ENCODE measurements around the gene DRD1.
A peak's percentile ranks its signal among the peaks of the same experiment; 100 is the strongest.

The DRD1 gene

DNA sequence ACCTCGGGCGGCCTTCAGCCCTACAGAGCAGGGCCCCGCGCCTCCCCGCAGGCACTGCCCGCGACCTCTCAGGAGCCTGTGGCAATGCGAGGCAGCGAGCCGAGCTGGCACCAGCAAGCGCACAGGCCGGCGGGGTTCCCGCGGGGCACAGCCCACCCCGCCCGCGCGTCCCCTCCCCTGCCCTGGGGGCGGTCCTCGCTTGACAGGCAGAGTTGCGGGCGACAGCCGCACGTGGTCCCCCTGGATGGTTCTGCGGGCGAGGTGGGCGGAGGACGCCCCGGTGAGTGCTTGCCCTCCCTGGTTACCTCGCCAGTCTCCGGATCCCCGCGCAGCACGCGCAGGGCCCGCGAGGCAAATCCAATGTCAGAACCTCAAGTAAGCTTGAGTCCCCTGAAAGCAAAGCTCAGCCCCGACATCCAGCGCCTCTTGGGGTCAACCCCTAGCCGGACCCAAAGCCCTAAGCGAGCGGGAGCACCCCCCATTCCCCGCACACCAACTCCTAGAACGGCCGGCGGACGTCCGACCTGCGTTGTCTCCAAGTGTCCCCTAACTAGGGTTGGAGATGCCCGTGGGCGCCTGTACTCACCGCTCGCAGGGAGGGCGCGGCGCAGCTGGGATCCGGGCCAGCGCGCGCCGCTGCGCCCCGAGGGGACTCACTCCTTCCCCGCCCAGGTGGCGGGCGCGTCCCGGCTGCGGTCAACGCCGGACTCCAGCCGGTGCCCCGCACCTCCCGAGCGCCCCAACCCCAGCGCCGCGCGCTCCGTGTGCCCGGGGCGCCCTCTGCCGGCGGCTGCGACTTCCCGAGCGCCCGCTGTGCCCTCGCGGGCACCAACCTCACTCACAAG is at the start of gene DRD1:
TSS of gene DRD1 (minus strand) at position 123 of the 845 bp plus-strand sequence. CDS start 1,083 bp downstream, outside the sequence.
- peak; percentile 25 for DNase-seq

DNA sequence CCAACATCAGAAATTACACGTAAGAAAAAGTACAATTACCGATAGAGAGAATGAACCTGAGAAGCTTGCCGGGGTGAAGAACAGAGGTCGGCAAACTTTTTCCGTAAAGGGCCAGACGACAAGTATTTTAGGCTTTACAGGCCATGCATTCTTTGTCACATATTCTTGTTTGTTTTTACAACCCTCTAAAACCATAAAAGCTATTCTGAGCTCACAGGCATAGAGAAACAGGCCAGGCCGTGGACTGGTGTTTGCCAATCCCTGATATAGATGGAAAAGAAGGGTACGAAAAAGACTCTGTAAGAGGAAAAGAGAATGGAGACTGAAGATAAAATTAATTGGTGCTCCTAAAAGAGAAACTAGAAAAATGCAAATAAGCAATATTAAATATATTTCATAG is 49.7 kb upstream of the DRD1 start:
- DNase-seq, result no peak

DNA sequence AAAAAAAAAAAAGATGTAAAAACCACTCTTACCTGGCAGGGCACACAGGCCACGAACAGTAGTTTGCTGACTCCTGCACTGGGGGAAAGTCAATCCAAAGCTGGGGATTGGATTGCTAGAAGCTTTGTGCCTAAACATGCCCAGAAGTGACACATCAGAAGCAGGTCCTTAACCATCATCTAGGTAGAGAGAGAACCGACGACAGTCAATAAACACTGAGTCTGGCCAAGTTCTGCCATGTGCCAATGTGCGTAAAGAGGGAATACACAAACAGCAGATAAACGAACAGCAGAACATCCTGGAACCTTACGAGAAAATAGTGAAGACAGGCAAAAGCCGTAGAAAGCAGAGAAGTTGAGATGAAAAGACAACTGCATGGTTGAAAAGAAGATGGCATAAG is 49.3 kb upstream of the DRD1 start:
- no peak for DNase-seq

DNA sequence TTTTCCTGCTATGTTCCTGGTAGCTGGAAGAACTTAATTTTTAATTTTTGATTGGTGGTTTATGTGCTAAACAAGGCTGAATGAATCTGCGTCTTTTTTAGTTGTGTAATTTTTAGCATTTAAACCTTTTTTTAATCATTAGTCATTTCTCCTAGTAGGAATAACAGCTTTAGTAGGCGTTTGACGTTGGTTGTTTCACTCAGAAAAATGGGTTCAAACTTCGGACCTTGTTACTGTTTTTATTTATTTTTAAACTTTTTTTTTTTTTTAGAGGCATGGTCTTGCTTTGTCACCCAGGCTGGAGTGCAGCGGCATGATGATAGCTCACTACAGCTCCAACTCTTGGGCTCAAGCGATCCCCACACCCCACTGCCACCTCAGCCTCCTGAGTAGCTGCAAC is 47.2 kb upstream of the DRD1 start:
- DNase-seq, result no peak

DNA sequence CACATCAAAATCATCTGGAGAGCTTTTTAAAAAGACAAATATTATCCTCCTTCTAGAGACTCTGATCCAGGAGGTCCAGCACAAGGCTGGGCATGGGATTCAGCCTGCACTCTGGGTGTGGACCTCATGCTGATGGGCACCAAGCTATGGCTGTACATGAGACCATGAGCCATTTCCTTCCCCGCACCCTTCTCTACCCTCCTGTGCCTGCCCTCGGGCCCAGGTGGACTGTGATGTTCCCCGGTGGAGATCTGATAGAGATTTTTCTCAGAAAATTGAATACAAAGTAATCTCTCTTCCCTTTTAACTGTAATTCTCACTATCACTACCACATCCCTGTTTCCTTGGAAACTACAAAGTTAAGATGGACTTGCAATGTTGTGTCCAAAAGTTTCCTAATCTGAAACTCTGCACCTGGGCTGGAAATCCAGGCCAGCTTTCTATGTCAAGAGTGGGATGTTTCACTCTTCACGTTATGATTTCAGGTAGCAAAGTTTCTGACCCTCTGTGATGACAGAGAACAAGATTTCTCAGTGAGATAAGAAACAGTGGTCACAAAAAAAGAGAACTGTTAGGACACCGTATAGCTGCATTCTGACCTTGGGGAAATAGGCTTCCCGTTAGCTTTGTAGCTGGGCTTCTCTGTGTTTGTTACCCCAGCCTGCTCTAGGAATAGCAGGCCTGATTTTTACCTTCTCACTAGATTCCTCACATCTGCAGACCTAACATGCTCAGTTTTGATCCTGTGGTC is 45.9 kb upstream of the DRD1 start:
- no peak for DNase-seq

DNA sequence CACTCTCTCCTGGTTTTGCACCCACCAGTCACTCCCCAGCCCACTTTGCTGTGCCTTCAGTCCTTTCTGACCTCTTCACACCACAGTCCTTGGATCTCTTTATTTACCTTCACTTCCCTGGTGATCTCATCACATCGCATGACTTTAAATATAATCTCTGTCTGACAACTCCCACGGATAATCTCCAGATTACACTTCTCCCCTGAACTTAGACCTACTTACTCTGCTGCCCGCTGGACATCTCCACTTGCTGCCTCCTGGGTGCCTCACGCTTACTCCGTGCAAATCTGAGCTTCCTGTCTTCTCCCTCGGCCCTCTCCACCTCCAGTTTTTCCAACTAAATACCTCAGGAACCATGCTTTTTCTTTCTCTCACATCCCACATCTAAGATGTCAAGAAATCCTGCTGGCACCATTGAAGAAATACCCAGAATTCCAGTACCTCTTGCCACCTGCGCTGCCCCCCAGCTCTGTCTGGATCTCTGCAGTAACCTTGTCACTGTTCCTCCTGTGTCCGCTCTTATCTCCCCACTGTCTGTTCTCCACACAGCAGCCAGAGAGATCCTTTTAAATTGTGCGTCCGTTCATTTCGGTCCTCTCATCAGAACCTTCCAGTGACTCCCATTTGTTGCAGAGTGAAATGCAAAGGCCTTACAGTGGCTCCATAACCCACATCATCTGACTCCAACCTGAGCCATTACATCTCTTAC is 43.7 kb upstream of the DRD1 start:
- no peak for DNase-seq

DNA sequence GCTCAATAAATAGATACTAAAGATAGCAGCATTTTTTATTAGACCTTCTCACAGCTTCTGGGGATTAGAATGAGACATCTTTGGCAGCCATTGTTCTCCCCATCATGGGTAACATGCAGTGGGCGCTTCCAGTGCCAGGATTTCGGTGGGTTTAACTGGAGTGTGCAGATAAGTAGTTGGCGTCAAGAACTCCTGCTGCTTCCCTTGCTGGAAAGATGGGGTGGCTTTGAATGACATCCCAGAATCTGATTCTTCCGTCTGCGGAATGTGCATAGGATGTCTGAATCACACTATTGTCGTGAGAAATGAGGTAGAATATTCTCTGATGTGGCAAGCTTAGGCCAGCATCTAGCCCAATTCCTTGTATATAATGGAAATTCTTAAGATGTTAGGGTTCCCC is 41.6 kb upstream of the DRD1 start:
- DNase-seq, result no peak

DNA sequence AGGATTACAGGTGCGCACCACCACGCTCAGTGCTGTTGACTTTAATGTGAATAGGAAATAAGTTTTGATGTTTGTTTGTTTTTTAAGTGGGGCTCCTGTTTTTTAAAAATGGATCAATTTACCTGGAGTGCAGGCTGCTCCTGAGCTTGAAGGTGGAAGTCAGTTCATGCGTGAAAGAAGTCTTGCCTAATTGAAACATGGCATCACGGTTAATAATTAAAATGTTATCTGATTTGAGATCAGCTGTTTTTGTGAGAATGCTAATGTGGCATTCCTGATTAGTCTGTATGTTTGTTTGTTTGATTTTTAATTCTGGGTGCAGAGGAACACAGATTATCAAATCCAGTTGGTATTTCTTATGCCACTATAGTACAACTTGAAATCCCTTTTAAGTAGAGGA is 40.8 kb upstream of the DRD1 start:
- no peak for DNase-seq

DNA sequence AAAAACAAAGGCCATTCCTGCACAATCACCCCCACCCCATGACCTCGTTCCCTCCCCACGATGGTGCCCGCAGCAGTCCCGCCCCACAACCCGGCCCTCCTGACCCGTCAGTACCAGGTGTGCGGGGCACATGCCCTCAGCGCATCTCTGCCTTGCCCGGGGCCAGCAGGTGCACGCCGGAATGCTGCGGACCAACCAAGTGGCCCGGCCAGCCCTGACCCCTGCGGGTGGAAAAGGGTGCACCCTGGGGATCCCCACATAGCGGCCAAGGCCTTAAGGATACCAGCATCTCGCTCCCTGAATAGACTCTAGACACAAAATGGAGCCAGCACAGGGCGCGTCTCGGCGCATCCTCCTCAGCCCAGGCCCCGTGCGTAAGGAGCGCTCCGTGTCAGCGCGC is 40.3 kb upstream of the DRD1 start:
- DNase-seq, result no peak

DNA sequence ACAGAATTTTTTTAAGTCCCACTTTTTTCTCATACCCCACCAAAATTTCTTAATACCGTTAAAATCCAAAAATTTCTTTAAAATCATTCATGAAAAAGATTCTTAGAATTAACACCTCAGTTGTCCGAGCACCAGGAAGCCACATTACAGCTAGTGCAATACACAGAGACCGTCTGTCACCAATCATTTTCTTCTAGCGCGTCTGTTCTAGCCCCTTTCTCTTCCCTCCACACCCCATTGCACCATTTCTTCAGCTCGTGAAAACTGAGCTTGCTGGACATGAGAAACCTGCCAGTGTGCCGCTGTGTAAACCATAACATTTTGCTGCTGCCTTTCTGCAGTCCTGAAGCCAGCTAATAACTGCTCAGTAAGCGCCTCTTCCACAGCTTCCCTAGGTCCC is 39.4 kb upstream of the DRD1 start:
- DNase-seq, result no peak

DNA sequence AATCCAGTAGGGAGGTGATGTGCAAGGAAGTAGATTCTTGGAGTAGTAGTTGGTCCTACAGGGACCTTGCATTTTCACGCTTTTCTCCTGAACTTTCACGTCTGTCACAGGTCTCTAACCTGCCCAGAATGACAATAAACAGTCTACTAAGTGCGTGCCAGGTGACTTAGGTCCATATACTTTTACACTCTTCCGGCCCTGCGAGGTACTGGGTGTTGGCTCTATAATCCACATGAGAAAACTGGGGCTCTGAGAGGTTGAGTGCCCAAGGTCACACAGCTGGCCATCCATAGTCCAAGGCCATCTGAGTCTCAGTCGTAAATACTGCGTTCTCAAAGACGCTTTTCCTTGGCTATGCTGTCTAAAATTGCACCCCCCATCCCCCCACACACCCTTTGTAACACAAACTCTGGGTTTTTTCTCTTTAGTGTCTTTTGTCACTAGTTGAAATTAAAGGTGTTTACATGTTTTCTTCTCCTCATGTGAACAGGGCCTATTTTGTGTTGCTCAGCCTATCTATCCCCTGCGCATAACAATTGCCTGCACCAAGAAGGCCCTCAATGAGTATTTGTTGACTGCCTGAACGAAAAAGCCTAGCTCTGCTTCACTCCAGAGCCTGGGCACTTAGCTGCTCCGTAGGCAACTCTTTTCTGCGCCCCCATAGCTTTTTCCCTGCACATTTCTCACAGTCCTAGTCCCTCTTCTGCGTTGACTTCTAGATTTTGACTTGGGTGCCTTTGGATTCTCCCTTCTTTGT is 35.3 kb upstream of the DRD1 start:
- no peak for DNase-seq

DNA sequence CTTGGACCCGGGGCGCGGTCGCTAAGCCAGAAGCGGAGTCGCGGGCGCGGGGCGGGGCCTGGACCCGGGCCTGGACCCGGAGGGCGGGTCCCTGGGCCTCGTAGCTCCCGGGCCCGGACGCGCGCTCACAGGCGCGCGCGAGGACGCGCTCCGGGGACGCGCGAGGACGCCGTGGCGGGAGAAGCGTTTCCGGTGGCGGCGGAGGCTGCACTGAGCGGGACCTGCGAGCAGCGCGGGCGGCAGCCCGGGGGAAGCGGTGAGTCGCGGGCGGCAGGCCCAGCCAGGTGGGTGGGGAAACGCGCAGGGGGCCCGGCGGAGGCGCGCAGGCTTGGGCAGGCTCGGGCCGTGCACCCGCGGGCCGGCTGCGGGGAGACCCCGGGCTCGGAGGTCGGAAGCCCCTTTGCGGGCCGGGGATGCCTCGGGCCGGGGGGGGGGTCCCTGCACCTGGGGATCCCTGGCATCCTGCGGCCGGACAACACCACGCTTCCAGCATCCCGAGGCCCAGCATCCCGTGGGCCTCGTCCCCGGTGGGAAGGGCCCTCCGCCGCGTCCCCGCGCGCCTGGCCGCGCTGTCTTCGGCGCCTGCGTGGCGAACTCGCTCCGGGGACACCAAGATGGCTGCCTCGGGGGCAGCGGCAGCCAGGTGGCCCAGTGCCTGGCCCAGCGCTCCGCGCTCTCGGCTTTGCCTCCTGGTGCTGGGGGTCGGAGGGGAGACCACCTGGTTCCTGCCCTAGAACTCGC is 34.6 kb upstream of the DRD1 start, which contains the start of gene SFXN1:
TSS of gene SFXN1 (plus strand) at position 177 of the 741 bp plus-strand sequence. CDS start 13,544 bp downstream, outside the sequence.
- peak; percentile 82 for DNase-seq

DNA sequence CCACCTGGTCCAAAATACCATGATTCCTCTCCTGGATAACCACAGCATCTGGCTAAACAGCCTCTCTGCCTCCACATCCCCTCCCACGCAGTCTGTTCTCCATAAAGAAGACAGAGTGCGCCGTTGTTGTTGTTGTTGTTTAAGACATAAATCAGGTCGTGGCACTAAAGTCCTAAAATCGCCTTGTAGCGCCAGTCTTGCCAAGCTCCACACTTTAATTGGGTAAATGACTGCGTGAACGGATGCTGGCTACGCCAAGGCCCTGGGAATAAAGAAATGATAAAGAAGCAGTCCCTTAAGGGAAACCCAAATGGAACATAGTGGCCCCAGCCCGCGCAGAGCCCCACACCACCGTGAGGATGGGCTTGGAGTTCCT is 34.0 kb upstream of the DRD1 start:
- DNase-seq, result no peak

DNA sequence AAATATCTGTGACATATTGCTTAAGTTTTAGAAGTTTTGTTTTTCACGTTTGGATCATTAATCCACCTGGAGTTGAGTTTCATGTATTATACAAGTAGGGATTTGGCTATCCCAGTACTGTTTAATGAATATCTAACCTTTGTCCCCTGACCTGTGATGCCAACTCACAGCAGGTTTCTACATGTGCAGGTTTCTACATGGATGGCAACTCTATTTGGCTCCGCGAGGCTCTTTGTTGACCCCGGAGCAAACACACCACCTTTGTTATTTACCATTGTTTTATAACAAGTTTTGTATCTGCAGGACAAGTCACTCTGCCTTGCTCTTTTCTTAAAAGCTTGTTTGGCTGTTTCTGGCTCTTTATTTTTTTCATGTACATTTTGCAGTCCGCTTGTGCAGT is 33.5 kb upstream of the DRD1 start:
- DNase-seq, result no peak

DNA sequence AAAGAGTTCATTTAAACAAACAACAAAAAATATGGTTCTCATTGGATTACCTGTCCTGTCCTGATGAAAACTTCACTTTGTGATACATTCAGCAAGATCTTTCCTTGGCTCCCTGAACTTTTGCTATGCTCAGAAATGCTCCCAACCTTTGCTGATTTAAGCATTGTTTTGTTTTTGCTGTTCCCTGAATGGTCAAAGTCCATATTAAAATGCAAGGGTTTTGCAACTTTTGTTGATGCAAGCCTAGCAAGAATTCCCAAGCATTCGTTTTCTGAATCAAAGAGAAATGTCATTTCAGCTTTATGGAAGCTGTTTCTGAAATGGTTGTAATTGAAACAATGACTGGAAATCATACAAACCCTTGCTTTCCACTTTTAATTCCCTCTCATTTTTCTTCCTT is 31.3 kb upstream of the DRD1 start:
- DNase-seq, result no peak

DNA sequence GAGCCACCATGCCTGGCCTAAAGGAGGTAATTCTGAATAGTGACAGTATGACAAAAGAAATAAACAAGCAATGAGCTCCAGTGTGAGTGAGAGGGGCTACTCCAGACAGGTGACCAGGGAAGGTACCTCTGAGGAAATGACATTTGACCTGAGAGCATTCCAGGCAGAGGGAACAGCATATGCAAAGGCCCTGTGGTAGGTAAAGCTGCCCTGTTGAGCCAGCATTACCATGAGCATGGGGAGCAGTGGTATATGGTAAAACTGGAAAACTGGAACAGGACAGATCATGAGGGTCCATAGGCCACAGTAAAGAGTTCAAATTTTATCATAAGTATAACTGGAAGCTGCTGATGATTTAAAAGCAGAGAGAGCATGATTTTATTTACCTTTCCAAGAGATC is 28.4 kb upstream of the DRD1 start:
- DNase-seq, result no peak

DNA sequence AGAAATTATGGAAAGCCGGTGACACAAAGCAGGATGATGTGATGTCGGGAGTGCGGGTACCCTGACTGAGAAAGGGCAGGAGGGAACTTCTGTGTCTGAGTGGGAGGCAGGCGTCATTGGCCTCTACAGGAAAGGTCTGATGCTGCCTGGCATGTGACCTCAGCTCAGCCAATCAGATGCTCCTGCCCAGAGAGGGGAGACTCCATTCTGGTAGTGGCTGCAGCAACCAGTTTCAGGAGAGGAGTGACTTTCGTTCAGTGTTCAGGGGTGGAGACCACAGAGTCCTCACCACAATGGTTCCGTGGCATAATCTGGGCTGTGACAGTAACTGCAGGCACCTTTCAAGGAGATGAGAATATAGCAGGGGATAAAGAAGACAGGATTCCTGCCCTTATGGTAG is 27.6 kb upstream of the DRD1 start:
- peak; percentile 64 for DNase-seq

DNA sequence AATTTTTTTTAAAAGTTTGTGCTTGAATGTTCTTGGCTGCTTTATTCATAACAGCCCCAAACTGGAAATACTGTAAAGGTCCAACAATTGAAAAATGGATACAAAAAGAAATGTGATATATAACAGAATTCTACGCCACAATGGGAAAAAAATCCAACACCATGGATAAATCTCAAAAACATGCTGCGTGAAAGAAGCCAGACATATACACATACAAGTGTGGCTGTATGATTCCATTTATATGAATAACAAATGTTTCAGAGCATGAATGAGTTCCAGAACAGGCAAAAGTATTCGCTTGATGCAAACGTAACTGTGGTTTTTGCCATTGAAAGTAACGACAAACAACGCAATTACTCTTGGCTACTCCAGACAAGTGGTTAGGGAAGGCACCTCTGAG is 27.2 kb upstream of the DRD1 start:
- DNase-seq, result no peak

DNA sequence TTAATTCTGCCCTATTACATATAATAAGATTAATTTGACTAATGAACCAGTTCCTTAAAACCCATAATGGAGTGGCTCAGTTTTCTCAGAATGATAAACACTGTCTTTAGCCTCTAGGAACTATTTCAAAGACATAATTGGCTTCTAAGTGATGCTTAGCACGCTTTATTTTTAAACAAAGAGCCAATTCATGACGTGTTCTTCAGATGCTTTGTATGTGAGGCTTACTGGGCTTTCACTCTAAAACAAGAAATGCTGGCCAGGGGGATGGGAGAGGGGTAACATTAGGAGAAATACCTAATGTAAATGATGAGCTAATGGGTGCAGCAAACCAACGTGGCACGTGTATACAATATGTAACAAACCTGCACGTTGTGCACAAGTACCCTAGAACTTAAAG is 26.8 kb upstream of the DRD1 start:
- DNase-seq, result no peak

DNA sequence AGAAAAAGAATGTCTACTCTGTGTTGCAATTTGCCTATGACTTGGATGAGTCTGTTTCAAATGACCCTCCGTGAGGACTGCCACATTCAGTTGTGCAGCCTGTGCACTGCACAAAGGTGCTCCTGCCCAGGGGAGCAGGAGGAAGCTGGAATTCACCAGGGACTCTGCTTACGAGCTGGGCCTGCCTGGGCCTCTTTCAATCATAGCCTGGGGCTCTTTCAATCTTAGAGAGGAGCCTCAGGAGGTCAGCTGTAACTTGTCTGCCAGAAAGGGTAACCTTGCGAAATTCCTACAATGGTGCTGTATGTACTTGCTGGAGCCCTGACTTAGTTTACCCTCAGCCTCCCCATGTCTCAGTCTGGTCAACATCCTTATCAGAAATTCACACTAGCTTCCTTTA is 25.9 kb upstream of the DRD1 start:
- DNase-seq, result no peak

DNA sequence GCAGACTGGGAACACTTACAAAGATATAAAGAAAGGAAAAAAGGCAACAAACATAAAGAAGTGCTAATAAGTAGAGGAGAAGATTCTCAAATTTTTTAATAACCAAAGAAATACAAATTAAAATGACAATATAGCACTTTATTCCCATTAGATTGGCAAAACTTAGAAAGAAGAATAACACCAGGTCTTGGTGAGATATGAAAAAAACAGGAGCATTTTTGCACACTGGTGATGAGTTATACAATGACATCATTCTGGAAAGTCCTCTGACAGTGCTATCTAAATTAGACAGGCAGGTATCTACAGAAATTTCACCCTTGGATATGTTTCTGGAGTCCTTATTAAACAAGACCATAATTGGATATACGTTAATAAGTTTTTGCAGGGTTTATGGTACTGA is 24.9 kb upstream of the DRD1 start:
- no peak for DNase-seq

DNA sequence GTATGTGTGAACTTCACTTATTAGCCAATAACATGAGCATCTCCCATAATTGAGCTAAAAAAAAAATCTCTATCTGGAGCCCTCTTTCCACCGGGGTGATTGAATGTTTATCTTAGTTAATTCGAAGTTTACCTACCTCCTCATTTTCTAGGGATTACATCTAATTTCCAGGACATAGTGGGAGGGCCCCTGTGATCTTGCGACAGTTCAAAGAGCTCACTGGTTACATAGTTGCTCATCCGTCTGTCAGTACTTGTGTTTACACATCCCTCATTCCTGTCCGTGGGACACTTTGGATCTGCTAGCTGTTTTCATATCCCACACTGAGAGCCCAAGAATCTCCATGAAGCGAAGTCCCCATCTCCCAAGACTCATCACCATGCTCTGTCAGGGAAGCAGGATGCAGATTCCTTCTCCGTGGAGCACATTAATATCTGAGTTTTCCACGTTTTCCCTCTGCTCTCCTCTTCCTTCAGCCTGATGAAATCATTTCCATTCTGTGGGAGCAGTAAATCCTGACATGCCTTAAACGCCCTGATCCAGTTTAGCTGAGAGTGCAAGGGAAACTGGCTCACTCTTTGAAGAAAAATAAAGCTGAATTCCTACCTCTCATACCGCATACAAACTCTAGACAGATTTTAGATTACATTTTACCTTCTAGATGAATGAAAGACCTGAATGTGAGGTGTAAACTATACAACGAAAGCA is 24.2 kb upstream of the DRD1 start:
- DNase-seq, result no peak

All from stimulated activated CD4-positive, alpha-beta T cell treated with anti-CD3 and anti-CD28 coated beads, Interleukin-1b, Interleukin-23, amount 100 ng/mL, for 48 hours (primary cell).